IMR-90 (cell line): ENCODE measurements around the gene SLC3A2. TPM values are rescaled to one million over a fixed set of nuclear protein-coding genes. Genes with fewer than 3 reads are reported as not detected.

Source experiments
- ATAC-seq: fragments of 200-7000 bp; cut with Tn5 transposase; 2 replicates; pipeline ENCODE4 v1.9.1; 2020; ENCODE audit warnings: low read depth, mild to moderate bottlenecking, moderate library complexity
- BruUV-seq: library from RNA; stranded (reverse); fragments of 400-500 nt; replicated peaks from 2 replicates; lab custom pipeline; 2021; lab: Mats Ljungman, UMichigan
- CTCF ChIA-PET: fragments of 300-600 bp; formaldehyde crosslinking; extraction: SDS; loops from one replicate; lab custom pipeline; 2021; ENCODE audit warnings: antibody characterized with exemption; lab: Yijun Ruan, JAX
- POLR2A ChIA-PET: fragments of 300-600 bp; sonication (Branson Sonifier 250); formaldehyde crosslinking; loops from one replicate; lab custom pipeline; 2022; ENCODE audit warnings: antibody characterized with exemption; ENCODE audit not compliant: unreplicated experiment; lab: Charles Lee
- DNase-seq: peaks from one replicate; pipeline ENCODE4 v3.0.0; 2013
- H2AFZ ChIP-seq: replicated peaks from 2 replicates; pipeline ENCODE3; 2013; ENCODE audit warnings: low read length, mild to moderate bottlenecking; ENCODE audit not compliant: poor library complexity
- H2AK5ac ChIP-seq: 2 replicates; pipeline ENCODE4 v1.6.1; 2013; ENCODE audit warnings: low read depth, low read length, inconsistent platforms
- H2AK9ac ChIP-seq: replicated peaks from 2 replicates; pipeline ENCODE3; 2013; ENCODE audit warnings: mild to moderate bottlenecking, low read depth, low read length, moderate library complexity; ENCODE audit not compliant: poor library complexity
- H2BK120ac ChIP-seq: 2 replicates; pipeline ENCODE4 v1.6.1; 2013; ENCODE audit warnings: low read depth, low read length, inconsistent platforms
- H2BK15ac ChIP-seq: 3 replicates; pipeline ENCODE4 v1.6.1; 2013; ENCODE audit warnings: low read depth, low read length, inconsistent platforms
- H2BK20ac ChIP-seq: 2 replicates; pipeline ENCODE4 v1.6.1; 2013; ENCODE audit warnings: low read depth, mild to moderate bottlenecking, inconsistent platforms, low read length, moderate library complexity
- H2BK5ac ChIP-seq: 2 replicates; pipeline ENCODE4 v1.6.1; 2013; ENCODE audit warnings: mild to moderate bottlenecking, low read depth, low read length, inconsistent platforms; ENCODE audit not compliant: poor library complexity, severe bottlenecking
- H3K14ac ChIP-seq: replicated peaks from 2 replicates; pipeline ENCODE4 v1.6.1; 2013; ENCODE audit warnings: low read depth, low read length, inconsistent platforms
- H3K18ac ChIP-seq: 2 replicates; pipeline ENCODE4 v1.6.1; 2013; ENCODE audit warnings: low read depth, low read length, control low read depth
- H3K23ac ChIP-seq: 2 replicates; pipeline ENCODE4 v1.6.1; 2013; ENCODE audit warnings: low read depth, low read length, inconsistent platforms
- H3K27ac ChIP-seq: 2 replicates; pipeline ENCODE4 v1.5.1; 2013; ENCODE audit warnings: mild to moderate bottlenecking, control low read depth, low read length; ENCODE audit not compliant: insufficient read depth
- H3K27me3 ChIP-seq: 2 replicates; pipeline ENCODE4 v1.6.1; 2013; ENCODE audit warnings: low read length; ENCODE audit not compliant: control insufficient read depth, insufficient read depth
- H3K36me3 ChIP-seq: 2 replicates; pipeline ENCODE4 v1.6.1; 2013; ENCODE audit warnings: low read length, mixed read lengths; ENCODE audit not compliant: control insufficient read depth, insufficient read depth
- H3K4ac ChIP-seq: 2 replicates; pipeline ENCODE4 v1.6.1; 2013; ENCODE audit warnings: low read depth, low read length, inconsistent platforms
- H3K4me1 ChIP-seq: 2 replicates; pipeline ENCODE4 v1.6.1; 2013; ENCODE audit warnings: low read length, mixed read lengths; ENCODE audit not compliant: control insufficient read depth, insufficient read depth
- H3K4me2 ChIP-seq: 2 replicates; pipeline ENCODE4 v1.6.1; 2013; ENCODE audit warnings: low read depth, mild to moderate bottlenecking, control low read depth, low read length, moderate library complexity
- H3K4me3 ChIP-seq: 2 replicates; pipeline ENCODE4 v1.5.1; 2013; ENCODE audit warnings: low read depth, mild to moderate bottlenecking, control low read depth, low read length, moderate library complexity; ENCODE audit not compliant: insufficient read depth
- H3K56ac ChIP-seq: 2 replicates; pipeline ENCODE4 v1.6.1; 2013; ENCODE audit warnings: low read length, inconsistent platforms; ENCODE audit not compliant: insufficient read depth; ENCODE audit errors: extremely low read depth
- H3K79me1 ChIP-seq, 2 experiments: 2 replicates each; pipeline ENCODE4 v1.6.1; 2013; ENCODE audit warnings: low read length in 2 of 2, inconsistent platforms in 1 of 2, low read depth in 1 of 2
- H3K9ac ChIP-seq: 2 replicates; pipeline ENCODE4 v1.6.1; 2013; ENCODE audit warnings: low read depth, low read length, control low read depth
- H3K9me1 ChIP-seq: 2 replicates; pipeline ENCODE4 v1.6.1; 2013; ENCODE audit warnings: low read length, inconsistent platforms; ENCODE audit not compliant: insufficient read depth
- H3K9me3 ChIP-seq: 2 replicates; pipeline ENCODE4 v1.6.1; 2013; ENCODE audit warnings: low read length; ENCODE audit not compliant: control insufficient read depth, insufficient read depth
- H4K20me1 ChIP-seq: 2 replicates; pipeline ENCODE4 v1.6.1; 2013; ENCODE audit warnings: low read length, inconsistent platforms; ENCODE audit not compliant: insufficient read depth
- H4K5ac ChIP-seq: 2 replicates; pipeline ENCODE4 v1.6.1; 2013; ENCODE audit warnings: mild to moderate bottlenecking, low read depth, low read length, control low read depth
- H4K8ac ChIP-seq, 2 experiments: 2 replicates each; pipeline ENCODE4 v1.6.1; 2013; ENCODE audit warnings: low read depth in 2 of 2, low read length in 2 of 2, control low read depth in 1 of 2, inconsistent platforms in 1 of 2
- H4K91ac ChIP-seq: 2 replicates; pipeline ENCODE4 v1.6.1; 2013; ENCODE audit warnings: low read depth, low read length, inconsistent platforms; ENCODE audit not compliant: insufficient read depth
- BHLHE40 ChIP-seq: fragments of 150-350 bp; IDR thresholded peaks from 2 replicates; pipeline ENCODE4 v1.6.1; 2016; ENCODE audit warnings: mild to moderate bottlenecking, low read depth, low read length
- CEBPB ChIP-seq: IDR thresholded peaks from 2 replicates; pipeline ENCODE4 v1.6.1; 2012; ENCODE audit warnings: low read depth, low read length, improper control_type of control experiment
- CHD1 ChIP-seq: IDR thresholded peaks from 2 replicates; pipeline ENCODE4 v1.6.1; 2012; ENCODE audit warnings: low read depth, low read length, improper control_type of control experiment
- CTCF ChIP-seq: conservative IDR thresholded peaks from 2 replicates; pipeline ENCODE4 v1.5.1; 2012; ENCODE audit warnings: mild to moderate bottlenecking, low read depth, low read length, improper control_type of control experiment
- ELK1 ChIP-seq: fragments of 150-350 bp; IDR thresholded peaks from 2 replicates; pipeline ENCODE4 v1.6.1; 2016; ENCODE audit warnings: low read depth, mild to moderate bottlenecking, low read length, moderate library complexity, borderline replicate concordance
- FOS ChIP-seq: fragments of 150-350 bp; IDR thresholded peaks from 2 replicates; pipeline ENCODE4 v1.6.1; 2016; ENCODE audit warnings: low read depth, low read length
- MAFK ChIP-seq: IDR thresholded peaks from 2 replicates; pipeline ENCODE4 v1.6.1; 2012; ENCODE audit warnings: low read depth, low read length, improper control_type of control experiment
- MAZ ChIP-seq: IDR thresholded peaks from 2 replicates; pipeline ENCODE4 v1.6.1; 2012; ENCODE audit warnings: low read depth, mild to moderate bottlenecking, low read length, improper control_type of control experiment, moderate library complexity, borderline replicate concordance
- MXI1 ChIP-seq: IDR thresholded peaks from 2 replicates; pipeline ENCODE4 v1.6.1; 2012; ENCODE audit warnings: low read depth, mild to moderate bottlenecking, low read length, moderate library complexity, borderline replicate concordance
- NFE2L2 ChIP-seq: fragments of 150-350 bp; IDR thresholded peaks from 2 replicates; pipeline ENCODE4 v1.6.1; 2016; ENCODE audit warnings: low read depth, mild to moderate bottlenecking, low read length
- POLR2A ChIP-seq: IDR thresholded peaks from 2 replicates; pipeline ENCODE4 v1.6.1; 2012; ENCODE audit warnings: mild to moderate bottlenecking, low read depth, low read length
- RAD21 ChIP-seq: IDR thresholded peaks from 2 replicates; pipeline ENCODE4 v1.6.1; 2012; ENCODE audit warnings: low read length, improper control_type of control experiment
- RCOR1 ChIP-seq: IDR thresholded peaks from 2 replicates; pipeline ENCODE4 v1.6.1; 2012; ENCODE audit warnings: mild to moderate bottlenecking, low read length, improper control_type of control experiment; ENCODE audit not compliant: insufficient replicate concordance
- RFX5 ChIP-seq: IDR thresholded peaks from 2 replicates; pipeline ENCODE4 v1.8.0; 2012; ENCODE audit warnings: low read depth, mild to moderate bottlenecking, low read length, moderate library complexity
- SMC3 ChIP-seq: fragments of 150-350 bp; IDR thresholded peaks from 2 replicates; pipeline ENCODE4 v1.6.1; 2016; ENCODE audit warnings: low read depth, mild to moderate bottlenecking, antibody characterized with exemption, low read length, moderate library complexity
- USF2 ChIP-seq: fragments of 150-350 bp; IDR thresholded peaks from 2 replicates; pipeline ENCODE4 v1.6.1; 2017; ENCODE audit warnings: mild to moderate bottlenecking, antibody characterized with exemption, low read length, low read depth
- WGBS, 2 experiments: methylation state at CpG; one replicate each; pipeline versions ENCODE4 v1.1.5 to v1.1.7; 2013; ENCODE audit warnings: missing lambda C conversion rate in 2 of 2; ENCODE audit not compliant: insufficient read length in 1 of 2; ENCODE audit errors: extremely low coverage in 2 of 2; 5-methylcytosine and 5-hydroxymethylcytosine counted together
- dilution Hi-C: fragments of 300-500 bp; cut with HindIII; formaldehyde crosslinking; loops from one replicate; pipeline ENCODE4 v1.14.3; 2018; ENCODE audit warnings: low sequenced_read_pairs; ENCODE audit not compliant: unreplicated experiment
- in situ Hi-C: fragments of 300-500 bp; cut with MboI; formaldehyde crosslinking; loops from 3 replicates; pipeline ENCODE4 v1.14.3; 2019; ENCODE audit warnings: low sequenced_read_pairs, inconsistent platforms, mixed read lengths
- intact Hi-C: fragments of 100-400 bp; cut with micrococcal nuclease; formaldehyde crosslinking; loops from 2 replicates; pipeline ENCODE4 v1.10.0; 2022
- polyA plus RNA-seq, 3 experiments: library from polyadenylated mRNA; depleted of rRNA; stranded (reverse); fragments of >200 nt; gene quantifications; 2 replicates each; pipeline ENCODE4 v1.2.3, GENCODE V29; 2012; ENCODE audit warnings: low replicate concordance in 1 of 3
- total RNA-seq: library from RNA; depleted of rRNA; stranded (reverse); fragments of >200 nt; gene quantifications from 2 replicates; pipeline ENCODE4 v1.2.3, GENCODE V29; 2012

SLC3A2 gene
- total and polyA plus RNA-seq, 2 of the 4 experiments (the other 2 are of a cell fraction), result 140 to 239 TPM

- Histone ChIP-seq H3K36me3 (no peaks in the 10 kb centered on the region), H2AFZ (no peak overlapping the region), H2BK5ac (no peak overlapping the region), H3K56ac (no peak overlapping the region; the same call in 1 of the 2 replicates), H4K91ac (no peak overlapping the region), H3K4me2 (no peak overlapping the region), H3K4me1 (no peaks in the 10 kb centered on the region), H3K9me3 (no peaks in the 10 kb centered on the region), H3K27ac (no peak overlapping the region), H2AK5ac (no peak overlapping the region), H3K9ac (no peak overlapping the region), H2BK15ac (no peak overlapping the region), H4K5ac (no peak overlapping the region), H3K4me3 (no peak overlapping the region), H2BK20ac (no peak overlapping the region), H3K14ac (no peak overlapping the region), H4K8ac (no peak overlapping the region), H3K9me1 (no peaks in the 10 kb centered on the region), H2BK120ac (no peak overlapping the region), H3K79me1 (no peaks in the 10 kb centered on the region), H2AK9ac (no peak overlapping the region), H3K27me3 (peaks cover 25% of the 10 kb centered on the region), H3K23ac (no peak overlapping the region), H4K20me1 (no peaks in the 10 kb centered on the region), H3K4ac (no peak overlapping the region), H3K18ac (no peak overlapping the region)
- dilution Hi-C loops, result no loop called here
- no TSS peak for BruUV-seq
- intact Hi-C loops, result no loop called here
- WGBS, 2 experiments, result 50% methylated on average over 1 of the region's 13 CpGs; no CpG with 5 or more reads in 1 of the 2 experiments
- ATAC-seq, result no peak
- CTCF ChIA-PET, result no interaction called here
- TF ChIP-seq SMC3, result no peak
- no peak for TF ChIP-seq ELK1
- TF ChIP-seq NFE2L2, result no peak
- TF ChIP-seq POLR2A, result no peak
- TF ChIP-seq MAFK, result no peak
- TF ChIP-seq USF2, result no peak
- no peak for TF ChIP-seq CEBPB
- no peak for TF ChIP-seq RAD21
- no peak for TF ChIP-seq CTCF
- TF ChIP-seq RCOR1, result no peak
- no peak for TF ChIP-seq MXI1
- TF ChIP-seq RFX5, result no peak
- no peak for TF ChIP-seq FOS
- TF ChIP-seq CHD1, result no peak
- TF ChIP-seq BHLHE40, result no peak
- no peak for TF ChIP-seq MAZ
- DNase-seq, result no peak
- in situ Hi-C loops, result no loop called here
- POLR2A ChIA-PET, result no interaction called here
These were observed 52.6 kb downstream of the SLC3A2 start for GRCh38 chr11:62933285-62933684.
